Measurements from ENCODE around the gene NRXN3.

Gene NRXN3

DNA sequence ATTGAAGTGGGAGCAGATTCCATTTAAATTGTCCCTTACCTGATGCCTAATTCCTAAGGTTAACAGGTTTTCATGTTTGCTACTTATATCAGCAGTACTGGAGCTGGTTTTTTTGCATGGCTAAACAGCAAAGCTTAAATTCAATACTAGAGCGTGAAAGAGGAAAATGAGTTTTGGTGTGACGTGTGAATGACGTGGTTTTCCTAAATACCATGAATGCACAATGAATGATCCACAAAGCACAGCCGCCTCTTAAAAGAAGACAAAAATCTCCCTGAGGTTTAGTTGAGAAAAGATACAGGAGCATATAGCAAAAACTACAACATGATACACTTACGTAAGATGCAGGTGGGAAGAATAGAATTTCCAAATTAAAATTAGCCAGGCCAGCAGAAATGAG lies 1310.0 kb downstream of the NRXN3 start:
- no peak for DNase-seq (ENCODE audit: low spot score)

GRCh38 chr14:79482825-79483224 lies 1312.7 kb downstream of the NRXN3 start:
- no peak for DNase-seq (ENCODE audit: low spot score)

- no peak for DNase-seq (ENCODE audit: low spot score)
These were observed 1313.6 kb downstream of the NRXN3 start for GRCh38 chr14:79483477-79484388.

- DNase-seq (ENCODE audit: low spot score): no peak
These were observed 1317.5 kb downstream of the NRXN3 start for GRCh38 chr14:79487632-79488031.

DNA sequence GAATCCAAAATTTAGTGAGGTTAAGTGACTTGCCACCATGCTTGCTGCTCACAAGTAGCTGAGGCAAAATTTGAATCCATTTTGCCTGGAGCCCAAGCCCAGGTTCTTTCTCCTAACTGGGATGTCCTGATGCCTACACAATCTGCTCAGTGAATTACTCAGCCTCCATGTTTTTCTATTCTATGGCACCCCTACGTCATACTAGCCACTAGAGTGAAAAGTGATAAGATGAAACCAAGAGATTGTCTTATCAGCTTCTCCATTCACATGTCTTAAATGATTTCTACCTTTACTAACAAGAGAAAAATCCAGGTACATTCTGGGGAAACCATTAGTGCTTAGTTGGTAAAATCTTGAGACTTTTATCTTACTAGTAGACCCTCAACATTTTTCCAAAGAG lies 1321.0 kb downstream of the NRXN3 start:
- no peak for DNase-seq (ENCODE audit: low spot score)

DNA sequence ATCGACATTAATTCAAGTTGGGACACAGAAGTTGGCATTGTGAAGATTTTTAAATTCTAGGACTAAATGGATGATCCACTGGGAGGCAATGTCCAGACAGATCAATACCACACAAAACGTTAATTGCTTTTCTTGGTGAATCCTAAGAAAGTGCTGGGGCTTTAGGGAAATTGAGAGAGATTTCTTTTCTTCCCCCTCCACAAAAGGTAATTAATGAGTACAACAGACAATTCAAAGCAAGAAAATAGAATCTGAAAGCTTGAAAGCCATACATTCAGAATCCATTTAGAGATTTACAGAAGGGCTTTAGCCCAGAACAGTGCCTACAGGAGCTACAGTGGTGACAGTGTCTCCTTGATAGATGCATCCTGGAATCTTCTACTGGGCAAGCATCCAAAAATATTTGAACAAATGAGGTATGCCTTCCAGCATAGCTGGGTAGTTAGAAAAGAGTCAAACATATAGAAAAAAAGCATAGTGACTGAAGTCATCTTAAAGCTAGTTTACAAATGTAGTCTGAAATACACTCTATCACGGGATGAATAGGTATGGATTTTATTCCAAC lies 1323.0 kb downstream of the NRXN3 start:
- DNase-seq (ENCODE audit: low spot score): no peak

GRCh38 chr14:79496701-79497100 lies 1326.5 kb downstream of the NRXN3 start:
- DNase-seq (ENCODE audit: low spot score): no peak

GRCh38 chr14:79500489-79500888 lies 1330.3 kb downstream of the NRXN3 start:
- peak; percentile 61 for DNase-seq (ENCODE audit: low spot score)

- no peak for DNase-seq (ENCODE audit: low spot score)
These were observed 1332.1 kb downstream of the NRXN3 start for GRCh38 chr14:79502136-79502750.

DNA sequence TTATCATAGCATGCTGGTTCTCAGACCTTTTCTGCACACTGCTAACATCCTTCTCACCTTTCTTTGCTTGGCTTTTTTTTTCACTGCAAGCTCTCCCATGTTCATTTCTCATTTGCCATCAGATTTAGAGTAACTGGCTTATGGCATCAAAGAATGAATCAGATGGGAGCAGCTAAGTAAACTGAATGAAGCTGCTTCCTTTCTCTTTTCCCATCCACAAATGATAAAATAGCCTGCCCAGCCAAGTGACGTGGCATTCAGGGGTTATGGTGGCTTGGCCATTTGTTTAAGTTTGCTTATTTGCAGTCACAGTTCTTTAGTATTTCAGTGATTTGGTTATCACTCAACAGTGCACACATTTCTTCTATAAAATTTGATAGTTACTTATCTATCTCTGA lies 1332.6 kb downstream of the NRXN3 start:
- DNase-seq (ENCODE audit: low spot score): no peak

DNA sequence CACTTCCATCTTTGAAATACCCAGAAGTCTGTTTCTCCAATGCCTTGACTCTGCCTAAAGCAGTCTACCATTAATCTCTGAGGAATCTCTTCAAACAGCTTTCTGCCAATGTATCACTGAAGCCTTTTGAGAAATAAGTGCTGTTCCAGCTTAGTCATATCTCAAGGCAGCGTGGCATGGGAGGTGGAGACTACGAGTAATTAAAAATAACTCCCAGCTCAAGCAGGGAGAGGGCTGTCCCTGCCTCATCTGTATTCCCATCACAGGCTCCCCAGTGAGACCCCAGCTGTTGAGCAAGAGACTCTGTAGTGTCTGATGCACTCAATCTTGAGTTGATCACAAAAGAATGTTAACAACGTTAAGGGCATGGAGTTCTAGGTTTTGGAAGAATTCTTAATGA lies 1340.5 kb downstream of the NRXN3 start:
- no peak for DNase-seq (ENCODE audit: low spot score)

DNA sequence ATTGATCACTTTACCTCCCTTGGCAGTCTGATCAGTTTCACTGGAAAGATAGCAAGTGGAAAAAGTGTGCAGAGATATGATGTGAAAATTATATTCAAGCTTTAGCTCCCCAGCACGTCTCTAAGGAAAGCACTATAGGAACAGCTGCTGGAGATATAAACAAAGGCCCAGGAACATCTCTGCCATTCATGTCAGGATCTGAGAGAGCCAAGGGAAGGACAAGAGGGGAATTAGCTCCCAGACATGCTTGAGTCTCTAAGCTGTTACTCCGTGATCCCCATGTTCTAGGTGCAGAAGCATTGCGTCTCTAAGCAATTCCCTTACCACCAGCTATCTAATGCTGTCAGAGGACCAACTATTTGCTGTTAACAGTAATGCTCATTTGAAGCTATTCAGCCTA lies 1341.0 kb downstream of the NRXN3 start:
- no peak for DNase-seq (ENCODE audit: low spot score)

- peak; percentile 24 for DNase-seq (ENCODE audit: low spot score)
These were observed 1343.3 kb downstream of the NRXN3 start for GRCh38 chr14:79513446-79513845.

- no peak for DNase-seq (ENCODE audit: low spot score)
These were observed 1344.5 kb downstream of the NRXN3 start for GRCh38 chr14:79514700-79515099.

DNA sequence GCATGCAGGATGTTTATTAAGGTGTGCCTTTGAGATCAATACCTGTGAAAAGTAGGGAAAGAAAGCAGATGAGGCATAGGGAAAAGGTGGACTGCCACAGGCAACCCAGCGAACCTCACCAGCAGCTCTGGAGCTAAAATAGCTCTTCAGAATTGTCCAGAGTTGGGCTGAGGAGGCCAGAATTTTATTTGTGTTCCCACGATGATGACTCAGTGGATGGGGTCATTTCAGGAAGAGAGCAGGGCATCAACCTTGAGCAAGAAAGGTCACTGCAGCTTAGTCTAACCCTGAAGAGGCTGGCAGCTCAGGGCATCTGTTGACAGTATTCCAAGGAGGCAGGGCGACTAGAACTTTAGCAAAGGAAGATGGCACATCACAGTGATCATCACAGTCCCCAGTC lies 1345.0 kb downstream of the NRXN3 start:
- DNase-seq (ENCODE audit: low spot score): no peak

- no peak for DNase-seq (ENCODE audit: low spot score)
These were observed 1345.8 kb downstream of the NRXN3 start for GRCh38 chr14:79516009-79516408.

GRCh38 chr14:79525416-79525815 lies 1355.2 kb downstream of the NRXN3 start:
- DNase-seq (ENCODE audit: low spot score): no peak

GRCh38 chr14:79528828-79529416 lies 1358.7 kb downstream of the NRXN3 start:
- no peak for DNase-seq (ENCODE audit: low spot score)

GRCh38 chr14:79530555-79530954 lies 1360.4 kb downstream of the NRXN3 start:
- no peak for DNase-seq (ENCODE audit: low spot score)

DNA sequence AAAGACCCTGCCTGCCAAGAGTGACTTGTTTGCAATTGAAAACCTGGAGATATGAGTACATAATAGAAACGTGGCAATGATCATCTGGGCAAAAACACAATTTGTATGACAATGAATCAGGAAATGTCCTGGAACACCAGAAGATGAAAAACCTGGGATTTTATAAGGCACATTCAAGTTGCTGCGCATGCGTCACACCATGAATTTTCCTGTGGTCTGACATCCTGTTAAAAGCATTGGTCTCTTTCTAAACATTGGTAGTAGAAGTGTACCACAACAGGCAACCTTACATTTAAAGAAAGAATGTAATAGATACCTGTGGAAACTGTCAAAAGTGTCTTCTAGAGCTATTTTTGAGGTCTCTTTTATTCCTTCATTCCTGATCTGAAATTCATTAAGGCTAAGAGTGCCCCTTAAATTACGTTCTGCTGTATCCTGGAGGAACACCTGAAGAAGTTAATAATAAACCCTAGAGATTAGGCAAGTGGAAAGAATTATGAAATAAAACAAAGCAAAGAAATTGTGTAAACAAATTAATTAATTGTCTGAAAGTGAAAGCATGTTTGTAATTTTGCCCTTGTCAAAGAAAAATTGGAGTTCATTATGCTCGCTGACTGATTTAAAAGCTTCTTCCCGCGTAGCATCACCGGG lies 1364.7 kb downstream of the NRXN3 start:
- no peak for DNase-seq (ENCODE audit: low spot score)

DNA sequence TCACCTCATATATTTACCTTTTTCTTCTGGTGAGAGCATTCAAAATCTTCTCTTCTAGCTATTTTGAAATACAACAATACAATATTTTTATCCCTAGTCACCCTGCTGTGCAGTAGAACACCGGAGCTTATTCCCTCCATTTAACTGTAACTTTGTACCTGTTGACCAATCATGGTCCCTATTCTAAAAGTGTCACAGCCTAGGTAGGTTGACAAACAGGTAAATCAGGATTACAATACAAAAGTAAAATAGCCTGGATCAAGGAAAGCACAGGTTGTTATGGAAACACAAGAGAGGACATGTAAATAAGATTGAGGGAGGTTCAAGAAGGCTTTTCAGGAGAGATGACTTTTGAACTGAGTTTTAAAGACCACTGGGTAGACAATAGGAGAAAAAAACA lies 1370.2 kb downstream of the NRXN3 start:
- no peak for DNase-seq (ENCODE audit: low spot score)

GRCh38 chr14:79542121-79542520 lies 1371.9 kb downstream of the NRXN3 start:
- no peak for DNase-seq (ENCODE audit: low spot score)

Data from putamen (tissue), 1 donor.